Measurements from ENCODE around the gene UBN1. TPM values are rescaled to one million over a fixed set of nuclear protein-coding genes. Genes with fewer than 3 reads are reported as not detected.

UBN1 gene
- total and polyA plus RNA-seq, 3 donors from 2014 or later, result 88.1 to 115 (median 98.2) TPM

GRCh38 chr16:4922721-4923342 is 75.6 kb downstream of the UBN1 start:
- TF ChIP-seq, protein P1, sequence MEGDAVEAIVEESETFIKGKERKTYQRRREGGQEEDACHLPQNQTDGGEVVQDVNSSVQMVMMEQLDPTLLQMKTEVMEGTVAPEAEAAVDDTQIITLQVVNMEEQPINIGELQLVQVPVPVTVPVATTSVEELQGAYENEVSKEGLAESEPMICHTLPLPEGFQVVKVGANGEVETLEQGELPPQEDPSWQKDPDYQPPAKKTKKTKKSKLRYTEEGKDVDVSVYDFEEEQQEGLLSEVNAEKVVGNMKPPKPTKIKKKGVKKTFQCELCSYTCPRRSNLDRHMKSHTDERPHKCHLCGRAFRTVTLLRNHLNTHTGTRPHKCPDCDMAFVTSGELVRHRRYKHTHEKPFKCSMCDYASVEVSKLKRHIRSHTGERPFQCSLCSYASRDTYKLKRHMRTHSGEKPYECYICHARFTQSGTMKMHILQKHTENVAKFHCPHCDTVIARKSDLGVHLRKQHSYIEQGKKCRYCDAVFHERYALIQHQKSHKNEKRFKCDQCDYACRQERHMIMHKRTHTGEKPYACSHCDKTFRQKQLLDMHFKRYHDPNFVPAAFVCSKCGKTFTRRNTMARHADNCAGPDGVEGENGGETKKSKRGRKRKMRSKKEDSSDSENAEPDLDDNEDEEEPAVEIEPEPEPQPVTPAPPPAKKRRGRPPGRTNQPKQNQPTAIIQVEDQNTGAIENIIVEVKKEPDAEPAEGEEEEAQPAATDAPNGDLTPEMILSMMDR (IDR thresholded peaks at IDR 0.05), result no peak
- TF ChIP-seq POLR2A (IDR thresholded peaks at IDR 0.05), result no peak
- Histone ChIP-seq H3K27ac (no peak overlapping the region), H3K36me3 (ENCODE audit: low read depth, missing control alignments) (no peaks in the 10 kb centered on the region), H3K27me3 (no peaks in the 10 kb centered on the region), H3K4me3 (no peak overlapping the region), H3K4me1 (no peaks in the 10 kb centered on the region), H3K9me3 (no peaks in the 10 kb centered on the region)
- WGBS, 2 donors, result 56 to 62% methylated on average over 18 of the region's 18 CpGs
- DNase-seq, result no peak
- intact Hi-C loops (cut with DNase I; ENCODE audit: low total_unique reads), result no loop called here

GRCh38 chr16:4923853-4924252 is 76.6 kb downstream of the UBN1 start:
- 79 to 86% methylated on average over 6 of the region's 6 CpGs for WGBS, 2 donors
- intact Hi-C loops (cut with DNase I; ENCODE audit: low total_unique reads), result no loop called here
- no peak overlapping the region for H3K27ac ChIP-seq

DNA sequence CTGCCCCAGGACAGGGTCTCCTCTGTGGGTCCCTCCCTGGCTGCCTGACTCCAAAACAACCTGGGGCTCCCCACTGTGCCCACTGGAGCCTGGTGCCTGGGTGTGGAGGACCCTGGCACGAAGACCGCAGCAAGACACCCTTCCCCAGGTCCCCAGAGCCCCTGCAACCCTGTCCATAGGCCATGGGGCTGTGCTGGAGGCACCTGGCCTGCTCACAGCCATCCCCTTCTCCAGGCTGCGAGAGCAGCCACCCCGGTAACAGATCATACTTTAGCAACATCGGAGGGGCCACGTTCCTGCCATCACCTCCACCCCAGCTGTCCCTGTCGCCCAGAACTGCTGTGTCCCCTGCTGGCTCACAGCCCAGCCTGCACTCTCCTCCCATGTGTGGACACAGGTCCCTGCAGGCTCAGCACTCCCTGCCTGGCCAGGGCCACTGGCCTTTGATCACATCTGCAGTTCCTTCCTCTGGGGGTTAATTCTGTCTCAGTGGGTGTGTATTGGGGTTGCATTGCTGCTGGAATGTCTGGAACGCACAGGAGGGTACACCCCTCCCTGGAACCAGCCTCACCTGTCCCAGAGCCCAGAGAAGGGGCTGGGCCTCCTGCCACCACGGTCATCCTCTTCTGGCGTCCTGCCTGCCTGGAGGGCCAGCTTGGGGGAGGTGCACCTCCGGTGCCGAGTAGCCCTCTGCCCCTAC is 77.5 kb downstream of the UBN1 start:
- Histone ChIP-seq H3K9me3 (no peaks in the 10 kb centered on the region), H3K27ac (no peak overlapping the region), H3K4me1 (no peaks in the 10 kb centered on the region), H3K27me3 (no peaks in the 10 kb centered on the region), H3K4me3 (no peak overlapping the region), H3K36me3 (ENCODE audit: low read depth, missing control alignments) (no peaks in the 10 kb centered on the region)
- intact Hi-C loops (cut with DNase I; ENCODE audit: low total_unique reads), result no loop called here
- TF ChIP-seq POLR2A (IDR thresholded peaks at IDR 0.05), result no peak
- TF ChIP-seq, protein P1 (IDR thresholded peaks at IDR 0.05), result no peak
- no peak for DNase-seq
- 52 to 63% methylated on average over 8 to 12 of the region's 12 CpGs for WGBS, 2 donors

More at GRCh38 chr16:4923853-4924252, 76.6 kb downstream of the UBN1 start:
- H3K27me3 ChIP-seq, result no peaks in the 10 kb centered on the region
- DNase-seq, result no peak
- TF ChIP-seq POLR2A (IDR thresholded peaks at IDR 0.05), result no peak
- TF ChIP-seq, protein P1 (IDR thresholded peaks at IDR 0.05), result no peak
- no peak overlapping the region for H3K4me3 ChIP-seq
- H3K4me1 ChIP-seq, result no peaks in the 10 kb centered on the region
- no peaks in the 10 kb centered on the region for H3K9me3 ChIP-seq
- H3K36me3 ChIP-seq (ENCODE audit: low read depth, missing control alignments), result no peaks in the 10 kb centered on the region

DNA sequence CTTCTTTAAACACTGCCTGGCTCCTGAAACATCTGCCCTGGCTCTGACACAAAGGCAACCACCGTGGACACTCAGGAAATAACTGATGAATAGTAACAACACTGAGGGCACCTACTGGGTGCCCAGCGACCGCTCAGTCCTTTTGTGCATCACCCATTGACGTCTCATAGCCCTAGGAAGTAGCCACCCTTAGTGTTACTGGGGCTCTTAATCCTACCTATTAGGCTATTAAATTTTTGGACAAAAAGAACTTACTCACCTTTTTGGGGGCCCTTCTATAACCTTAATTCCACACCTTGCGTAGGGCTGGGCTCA is 78.0 kb downstream of the UBN1 start:
- Histone ChIP-seq H3K4me3 (no peak overlapping the region), H3K27me3 (no peaks in the 10 kb centered on the region), H3K36me3 (ENCODE audit: low read depth, missing control alignments) (no peaks in the 10 kb centered on the region), H3K4me1 (no peaks in the 10 kb centered on the region), H3K27ac (no peak overlapping the region), H3K9me3 (no peaks in the 10 kb centered on the region)
- intact Hi-C loops (cut with DNase I; ENCODE audit: low total_unique reads), result no loop called here
- DNase-seq, result no peak
- TF ChIP-seq POLR2A (IDR thresholded peaks at IDR 0.05), result no peak
- TF ChIP-seq, protein P1 (IDR thresholded peaks at IDR 0.05), result no peak
- WGBS, 2 donors, result 83 to 88% methylated on average over 5 of the region's 5 CpGs

GRCh38 chr16:4925791-4926190 is 78.5 kb downstream of the UBN1 start:
- DNase-seq, result no peak
- no peaks in the 10 kb centered on the region for H3K4me1 ChIP-seq
- H3K9me3 ChIP-seq, result no peaks in the 10 kb centered on the region
- TF ChIP-seq, protein P1 (IDR thresholded peaks at IDR 0.05), result no peak
- TF ChIP-seq POLR2A (IDR thresholded peaks at IDR 0.05), result no peak
- H3K27me3 ChIP-seq, result no peaks in the 10 kb centered on the region
- intact Hi-C loops (cut with DNase I; ENCODE audit: low total_unique reads), result no loop called here
- H3K36me3 ChIP-seq (ENCODE audit: low read depth, missing control alignments), result no peaks in the 10 kb centered on the region
- H3K4me3 ChIP-seq, result no peak overlapping the region
- no peak overlapping the region for H3K27ac ChIP-seq
- 87 to 93% methylated on average over 5 of the region's 5 CpGs for WGBS, 2 donors

All from testis (tissue), 3 donors.